ENCODE measurements around the gene SEC14L1.

SEC14L1 gene

GRCh38 chr17:77177002-77177741, 36.4 kb downstream of the SEC14L1 start (continued):
- no peak for TF ChIP-seq SALL2 (tag by site-specific recombination; IDR thresholded peaks at IDR 0.05; ENCODE audit: borderline replicate concordance)
- TF ChIP-seq HOXD13 (CRISPR knock-in tag; IDR thresholded peaks at IDR 0.05; ENCODE audit: borderline replicate concordance): no peak
- no peak for TF ChIP-seq MYNN (tag by site-specific recombination; IDR thresholded peaks at IDR 0.05; ENCODE audit: borderline replicate concordance)
- TF ChIP-seq ZNF202 (tag by site-specific recombination; IDR thresholded peaks at IDR 0.05; ENCODE audit: borderline replicate concordance): no peak
- TF ChIP-seq ZNF37A (tag by site-specific recombination; IDR thresholded peaks at IDR 0.05): no peak

- TF ChIP-seq ZNF701 (tag by site-specific recombination; IDR thresholded peaks at IDR 0.05) (no peak), ZNF24 (tag by site-specific recombination; IDR thresholded peaks at IDR 0.05) (no peak), ZBTB21 (tag by site-specific recombination; IDR thresholded peaks at IDR 0.05) (no peak), ZNF785 (tag by site-specific recombination; IDR thresholded peaks at IDR 0.05) (no peak), PRDM10 (tag by site-specific recombination; IDR thresholded peaks at IDR 0.05) (no peak), ZNF221 (tag by site-specific recombination; IDR thresholded peaks at IDR 0.05; ENCODE audit: borderline replicate concordance) (no peak), HOXC10 (CRISPR knock-in tag; IDR thresholded peaks at IDR 0.05) (no peak), WT1 (tag by site-specific recombination; IDR thresholded peaks at IDR 0.05) (no peak), OSR2 (tag by site-specific recombination; IDR thresholded peaks at IDR 0.05) (no peak), ZNF404 (tag by site-specific recombination; IDR thresholded peaks at IDR 0.05) (no peak), ZNF501 (tag by site-specific recombination; IDR thresholded peaks at IDR 0.05) (no peak), OVOL3 (tag by site-specific recombination; IDR thresholded peaks at IDR 0.05) (no peak)
- H3K4me3 ChIP-seq (ENCODE audit: low read depth, low read length): no peak overlapping the region
- ChIA-PET CTCF (interaction anchor here (0.8 kb wide), 1 partner anchor 12 kb away, joined by 3 read pairs; no protein-coding TSS in a partner anchor), POLR2A (interaction anchor here (1.3 kb wide), 1 partner anchor 13 kb away, joined by 3 read pairs; no protein-coding TSS in a partner anchor)
- H3K9me3 ChIP-seq (ENCODE audit: control insufficient read depth, insufficient read depth, low read depth, low read length): no peaks in the 10 kb centered on the region
- H3K4me1 ChIP-seq (ENCODE audit: control insufficient read depth, insufficient read depth, low read length): peaks cover 2% of the 10 kb centered on the region; the same call in 1 of the 2 replicates
- H3K27ac ChIP-seq (ENCODE audit: extremely low read depth, low read depth, low read length): no peak overlapping the region
- H3K36me3 ChIP-seq (ENCODE audit: control insufficient read depth in 2 of 2, insufficient read depth in 1 of 2, low read length in 2 of 2): peaks cover 0 to 11% of the 10 kb centered on the region in 2 experiments; a peak in 1 of 3 replicates
Measured at GRCh38 chr17:77178050-77178449, 37.3 kb downstream of the SEC14L1 start.

- TF ChIP-seq FEZF1 (tag by site-specific recombination; IDR thresholded peaks at IDR 0.05) (no peak), REPIN1 (tag by site-specific recombination; IDR thresholded peaks at IDR 0.05; ENCODE audit: low read depth) (no peak), ZNF830 (tag by site-specific recombination; IDR thresholded peaks at IDR 0.05; ENCODE audit: low read depth) (no peak), ZNF16 (tag by site-specific recombination; IDR thresholded peaks at IDR 0.05; ENCODE audit: low read depth) (no peak), ZNF19 (tag by site-specific recombination; IDR thresholded peaks at IDR 0.05; ENCODE audit: low read depth) (no peak), INSM2 (tag by site-specific recombination; IDR thresholded peaks at IDR 0.05) (no peak), ZNF514 (tag by site-specific recombination; IDR thresholded peaks at IDR 0.05) (no peak)
- Histone ChIP-seq H3K27ac (ENCODE audit: extremely low read depth, low read depth, low read length) (no peak overlapping the region), H3K9me3 (ENCODE audit: control insufficient read depth, insufficient read depth, low read depth, low read length) (no peaks in the 10 kb centered on the region), H3K36me3 (ENCODE audit: control insufficient read depth in 2 of 2, insufficient read depth in 1 of 2, low read length in 2 of 2) (peaks cover 0 to 11% of the 10 kb centered on the region in 2 experiments; a peak in 1 of 3 replicates), H3K4me3 (ENCODE audit: low read depth, low read length) (no peak overlapping the region), H3K4me1 (ENCODE audit: control insufficient read depth, insufficient read depth, low read length) (peaks cover 2% of the 10 kb centered on the region; the same call in 1 of the 2 replicates)
- ChIA-PET CTCF (interaction anchor here (1.0 kb wide), 1 partner anchor 15 kb away, joined by 3 read pairs; no protein-coding TSS in a partner anchor), POLR2A (no interaction called here)
Measured at GRCh38 chr17:77178563-77178962, 37.8 kb downstream of the SEC14L1 start.
